ENCODE results near the gene URI1. TPM values are rescaled to one million over a fixed set of nuclear protein-coding genes. Genes with fewer than 3 reads are reported as not detected.

The URI1 gene
- total RNA-seq, 2 donors from 2014 or later: 49.6 to 59.7 TPM

DNA sequence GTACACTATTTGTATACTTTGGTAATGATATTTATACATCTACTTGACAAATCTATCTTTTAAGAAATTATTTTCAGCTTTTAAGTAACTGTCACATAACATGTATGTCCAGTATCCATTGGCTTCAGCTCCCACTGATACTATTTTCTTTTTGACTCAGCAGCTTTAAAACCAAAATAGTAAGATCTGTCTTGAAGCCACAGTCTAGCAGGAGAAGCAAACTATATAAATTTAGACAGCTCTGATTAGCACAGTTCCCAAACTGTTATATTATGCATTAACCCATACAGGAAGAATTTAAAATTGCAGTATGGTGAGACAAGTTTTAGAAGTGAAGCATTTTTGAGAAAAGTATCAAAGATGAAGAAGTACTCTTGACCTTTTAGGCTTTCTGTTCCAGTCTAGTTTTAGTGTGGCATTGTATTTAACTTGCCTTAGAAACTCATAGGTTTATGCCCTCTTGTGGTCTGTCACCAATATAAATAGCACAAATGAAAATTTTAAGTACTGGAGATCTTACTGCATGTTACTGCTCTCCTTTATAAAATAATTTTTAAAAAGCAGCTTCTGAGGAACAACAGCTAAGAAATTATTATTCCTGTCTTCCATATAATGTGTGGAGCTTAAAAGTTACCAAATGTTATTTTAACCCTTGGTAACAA is 24.7 kb downstream of the URI1 start:
- H3K4me3 Mint-ChIP-seq: no peak overlapping the region
- TF ChIP-seq, protein P1, sequence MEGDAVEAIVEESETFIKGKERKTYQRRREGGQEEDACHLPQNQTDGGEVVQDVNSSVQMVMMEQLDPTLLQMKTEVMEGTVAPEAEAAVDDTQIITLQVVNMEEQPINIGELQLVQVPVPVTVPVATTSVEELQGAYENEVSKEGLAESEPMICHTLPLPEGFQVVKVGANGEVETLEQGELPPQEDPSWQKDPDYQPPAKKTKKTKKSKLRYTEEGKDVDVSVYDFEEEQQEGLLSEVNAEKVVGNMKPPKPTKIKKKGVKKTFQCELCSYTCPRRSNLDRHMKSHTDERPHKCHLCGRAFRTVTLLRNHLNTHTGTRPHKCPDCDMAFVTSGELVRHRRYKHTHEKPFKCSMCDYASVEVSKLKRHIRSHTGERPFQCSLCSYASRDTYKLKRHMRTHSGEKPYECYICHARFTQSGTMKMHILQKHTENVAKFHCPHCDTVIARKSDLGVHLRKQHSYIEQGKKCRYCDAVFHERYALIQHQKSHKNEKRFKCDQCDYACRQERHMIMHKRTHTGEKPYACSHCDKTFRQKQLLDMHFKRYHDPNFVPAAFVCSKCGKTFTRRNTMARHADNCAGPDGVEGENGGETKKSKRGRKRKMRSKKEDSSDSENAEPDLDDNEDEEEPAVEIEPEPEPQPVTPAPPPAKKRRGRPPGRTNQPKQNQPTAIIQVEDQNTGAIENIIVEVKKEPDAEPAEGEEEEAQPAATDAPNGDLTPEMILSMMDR (conservative IDR thresholded peaks at IDR 0.05): peak; percentile 56
- Histone ChIP-seq H3K27me3 (ENCODE audit: control insufficient read depth, insufficient read depth, low read length, poor library complexity, severe bottlenecking) (no peaks in the 10 kb centered on the region), H3K9ac (ENCODE audit: extremely low read depth, low read length, poor library complexity, severe bottlenecking) (no peak overlapping the region), H3K9me3 (ENCODE audit: control insufficient read depth, low read length) (no peaks in the 10 kb centered on the region), H3K4me3 (ENCODE audit: low read length) (no peak overlapping the region), H3K36me3 (ENCODE audit: control insufficient read depth, insufficient read depth, low read length) (no peaks in the 10 kb centered on the region), H3K4me1 (ENCODE audit: control insufficient read depth, insufficient read depth, low read length) (no peaks in the 10 kb centered on the region), H3K27ac (ENCODE audit: low read depth, low read length) (no peak overlapping the region)
- no peak for DNase-seq
- no peaks in the 10 kb centered on the region for H3K9me3 Mint-ChIP-seq
- no peaks in the 10 kb centered on the region for H3K36me3 Mint-ChIP-seq (ENCODE audit: low read depth)
- H3K27ac Mint-ChIP-seq: no peak overlapping the region
- no peaks in the 10 kb centered on the region for H3K27me3 Mint-ChIP-seq (ENCODE audit: insufficient read depth)
- H3K4me1 Mint-ChIP-seq: peaks cover 7% of the 10 kb centered on the region

DNA sequence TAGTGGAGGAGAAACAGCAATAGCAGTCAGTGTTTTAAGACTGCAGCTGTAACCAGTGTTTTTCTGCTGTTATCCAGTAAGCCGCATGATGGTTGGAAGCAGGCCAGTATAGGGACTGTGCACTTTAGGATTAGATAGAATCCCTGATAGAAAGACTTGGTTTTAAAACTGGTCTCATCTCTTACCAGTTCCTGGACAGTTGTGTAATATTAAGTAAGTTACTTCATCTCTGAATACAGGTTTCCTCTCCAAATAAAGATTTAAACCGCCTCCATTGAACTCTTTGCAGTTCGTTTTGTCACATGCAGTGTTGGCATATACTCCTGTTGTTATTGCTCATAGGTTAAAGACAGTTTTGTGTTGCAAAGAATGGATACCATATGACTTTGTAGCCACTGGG is 25.6 kb downstream of the URI1 start:
- no peaks in the 10 kb centered on the region for H3K27me3 ChIP-seq (ENCODE audit: control insufficient read depth, insufficient read depth, low read length, poor library complexity, severe bottlenecking)
- Mint-ChIP-seq H3K27ac (no peak overlapping the region), H3K4me3 (no peak overlapping the region), H3K36me3 (ENCODE audit: low read depth) (no peaks in the 10 kb centered on the region), H3K27me3 (ENCODE audit: insufficient read depth) (no peaks in the 10 kb centered on the region), H3K4me1 (peaks cover 7% of the 10 kb centered on the region), H3K9me3 (no peaks in the 10 kb centered on the region)
- DNase-seq: no peak
- WGBS, 2 experiments (ENCODE audit: insufficient coverage in 1 of 2, insufficient read length in 1 of 2): 90 to 96% methylated on average over 3 of the region's 3 CpGs
- H3K9me3 ChIP-seq (ENCODE audit: control insufficient read depth, low read length): no peaks in the 10 kb centered on the region
- H3K4me1 ChIP-seq (ENCODE audit: control insufficient read depth, insufficient read depth, low read length): no peaks in the 10 kb centered on the region
- no peak overlapping the region for H3K9ac ChIP-seq (ENCODE audit: extremely low read depth, low read length, poor library complexity, severe bottlenecking)
- H3K4me3 ChIP-seq (ENCODE audit: low read length): no peak overlapping the region
- no peak overlapping the region for H3K27ac ChIP-seq (ENCODE audit: low read depth, low read length)
- H3K36me3 ChIP-seq (ENCODE audit: control insufficient read depth, insufficient read depth, low read length): no peaks in the 10 kb centered on the region
- TF ChIP-seq, protein P1 (conservative IDR thresholded peaks at IDR 0.05): no peak

DNA sequence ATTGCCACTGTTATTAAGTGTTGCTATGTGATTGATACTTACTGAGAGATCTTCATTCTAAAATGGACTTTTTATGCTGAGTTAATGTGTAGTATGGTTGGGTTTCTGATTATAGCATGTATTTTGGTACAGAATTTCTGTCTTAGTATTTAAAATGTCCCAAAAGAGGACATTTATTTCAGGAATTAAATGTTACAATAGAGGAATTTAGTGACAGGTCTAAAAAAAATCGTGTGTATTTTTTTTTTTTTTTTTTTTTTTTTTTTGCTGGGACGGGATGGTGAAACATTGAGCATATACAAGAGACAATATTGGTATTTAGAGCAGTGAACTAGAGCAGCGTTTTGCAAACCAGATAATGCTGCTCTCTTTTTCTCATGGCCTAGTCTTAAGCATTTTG is 27.9 kb downstream of the URI1 start:
- peaks cover 5% of the 10 kb centered on the region for H3K4me1 Mint-ChIP-seq
- Histone ChIP-seq H3K4me3 (ENCODE audit: low read length) (no peak overlapping the region), H3K9me3 (ENCODE audit: control insufficient read depth, low read length) (no peaks in the 10 kb centered on the region), H3K9ac (ENCODE audit: extremely low read depth, low read length, poor library complexity, severe bottlenecking) (no peak overlapping the region), H3K27me3 (ENCODE audit: control insufficient read depth, insufficient read depth, low read length, poor library complexity, severe bottlenecking) (no peaks in the 10 kb centered on the region), H3K36me3 (ENCODE audit: control insufficient read depth, insufficient read depth, low read length) (no peaks in the 10 kb centered on the region), H3K27ac (ENCODE audit: low read depth, low read length) (no peak overlapping the region), H3K4me1 (ENCODE audit: control insufficient read depth, insufficient read depth, low read length) (no peaks in the 10 kb centered on the region)
- TF ChIP-seq, protein P1 (conservative IDR thresholded peaks at IDR 0.05): no peak
- no peak overlapping the region for H3K4me3 Mint-ChIP-seq
- DNase-seq: no peak
- H3K36me3 Mint-ChIP-seq (ENCODE audit: low read depth): no peaks in the 10 kb centered on the region
- H3K27ac Mint-ChIP-seq: no peak overlapping the region
- WGBS, 2 experiments (ENCODE audit: insufficient coverage in 1 of 2, insufficient read length in 1 of 2): 91 to 92% methylated on average over 2 to 3 of the region's 3 CpGs
- H3K27me3 Mint-ChIP-seq (ENCODE audit: insufficient read depth): no peaks in the 10 kb centered on the region
- no peaks in the 10 kb centered on the region for H3K9me3 Mint-ChIP-seq

All from endodermal cell (in vitro differentiated cells).